Uterus (tissue), 4 donors: ENCODE results near the gene ZNF485. TPM values are rescaled to one million over a fixed set of nuclear protein-coding genes. Genes with fewer than 3 reads are reported as not detected.

ENCODE experiments used
- DNase-seq, 2 donors: peaks; one replicate each; pipeline ENCODE4 v3.0.0-alpha.2; 2019 to 2020
- H3K27ac ChIP-seq, 2 donors: fragments of 200-600 bp; sonication (generic); 1 replicate in 1 of 2; 2 replicates in 1 of 2; pipeline ENCODE4 v1.5.1; 2016 to 2018
- H3K27me3 ChIP-seq, 2 donors: fragments of 200-600 bp; sonication (generic); one replicate each; pipeline ENCODE4 v1.5.1; 2018 to 2019; ENCODE audit warnings: control low read depth in 1 of 2
- H3K36me3 ChIP-seq, 2 donors: fragments of 200-600 bp; sonication (generic); one replicate each; pipeline ENCODE4 v1.5.1; 2019; ENCODE audit warnings: control low read depth in 1 of 2
- H3K4me1 ChIP-seq, 2 donors: fragments of 200-600 bp; sonication (generic); one replicate each; pipeline ENCODE4 v1.5.1; 2018 to 2019; ENCODE audit warnings: control low read depth in 1 of 2
- H3K4me3 ChIP-seq, 2 donors: fragments of 200-600 bp; sonication (generic); 1 replicate in 1 of 2; 2 replicates in 1 of 2; pipeline ENCODE4 v1.5.1; 2018 to 2019; ENCODE audit warnings: mild to moderate bottlenecking in 1 of 2
- H3K9me3 ChIP-seq, 2 donors: fragments of 200-600 bp; sonication (generic); one replicate each; pipeline ENCODE4 v1.5.1; 2019; ENCODE audit warnings: control low read depth in 1 of 2
- POLR2A ChIP-seq, 2 donors: fragments of 450-650 bp; IDR thresholded peaks; one replicate each; pipeline ENCODE4 v1.6.1; 2016; ENCODE audit warnings: antibody characterized with exemption in 2 of 2, mild to moderate bottlenecking in 1 of 2, moderate library complexity in 1 of 2
- intact Hi-C: fragments of 100-400 bp; cut with DNase I; formaldehyde crosslinking; loops from one replicate; pipeline ENCODE4 v1.15.1; 2023; ENCODE audit warnings: low total_unique reads
- total RNA-seq, 4 donors: library from RNA; depleted of rRNA in 3 of 4; stranded (reverse); fragments of >200 nt in 3 of 4; gene quantifications; one replicate each; pipeline versions ENCODE4 v1.1.0 to v1.2.4, GENCODE V29; 2014 to 2023
- TF ChIP-seq, protein P1 (sequence below), 4 experiments: fragments of 200-600 bp in 2 of 4; fragments of 450-650 bp in 2 of 4; sonication (generic) in 2 of 4; IDR thresholded peaks; one replicate each; pipeline ENCODE4 v1.5.1; 2016 to 2019; ENCODE audit warnings: antibody characterized with exemption in 4 of 4, mild to moderate bottlenecking in 2 of 4, moderate library complexity in 1 of 4
- donor health status: DM: yes; HTN: yes; CAD: no.

ZNF485 gene
- total RNA-seq, 4 donors from 2014 or later: 1.3 to 9.5 (median 6.8) TPM; not detected in 1

DNA sequence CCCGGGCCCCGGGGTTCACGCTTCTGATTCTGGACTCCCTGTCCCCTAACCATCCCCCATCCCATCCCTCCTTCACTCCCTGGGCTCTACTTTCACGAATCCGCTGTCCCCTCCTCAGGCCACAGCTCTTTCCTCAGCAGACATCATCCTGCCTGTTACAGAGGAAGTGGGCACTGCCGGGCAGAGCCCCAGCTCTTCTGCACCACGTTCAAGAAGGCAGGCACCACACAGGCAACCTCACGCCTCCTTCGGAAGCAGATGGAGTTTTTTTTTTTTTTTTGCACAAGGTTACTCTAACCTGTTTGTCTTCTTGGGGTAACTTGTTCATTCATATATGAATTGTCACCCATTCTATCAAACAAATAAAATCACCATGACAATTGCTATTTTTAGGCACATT is 60.3 kb downstream of the ZNF485 start:
- intact Hi-C loops: no loop called here
- Histone ChIP-seq H3K36me3 (no peaks in the 10 kb centered on the region), H3K4me1 (no peaks in the 10 kb centered on the region), H3K27me3 (no peaks in the 10 kb centered on the region), H3K27ac (no peak overlapping the region), H3K9me3 (no peaks in the 10 kb centered on the region), H3K4me3 (no peak overlapping the region)
- TF ChIP-seq, protein P1, sequence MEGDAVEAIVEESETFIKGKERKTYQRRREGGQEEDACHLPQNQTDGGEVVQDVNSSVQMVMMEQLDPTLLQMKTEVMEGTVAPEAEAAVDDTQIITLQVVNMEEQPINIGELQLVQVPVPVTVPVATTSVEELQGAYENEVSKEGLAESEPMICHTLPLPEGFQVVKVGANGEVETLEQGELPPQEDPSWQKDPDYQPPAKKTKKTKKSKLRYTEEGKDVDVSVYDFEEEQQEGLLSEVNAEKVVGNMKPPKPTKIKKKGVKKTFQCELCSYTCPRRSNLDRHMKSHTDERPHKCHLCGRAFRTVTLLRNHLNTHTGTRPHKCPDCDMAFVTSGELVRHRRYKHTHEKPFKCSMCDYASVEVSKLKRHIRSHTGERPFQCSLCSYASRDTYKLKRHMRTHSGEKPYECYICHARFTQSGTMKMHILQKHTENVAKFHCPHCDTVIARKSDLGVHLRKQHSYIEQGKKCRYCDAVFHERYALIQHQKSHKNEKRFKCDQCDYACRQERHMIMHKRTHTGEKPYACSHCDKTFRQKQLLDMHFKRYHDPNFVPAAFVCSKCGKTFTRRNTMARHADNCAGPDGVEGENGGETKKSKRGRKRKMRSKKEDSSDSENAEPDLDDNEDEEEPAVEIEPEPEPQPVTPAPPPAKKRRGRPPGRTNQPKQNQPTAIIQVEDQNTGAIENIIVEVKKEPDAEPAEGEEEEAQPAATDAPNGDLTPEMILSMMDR (IDR thresholded peaks at IDR 0.05): no peak
- TF ChIP-seq POLR2A (IDR thresholded peaks at IDR 0.05): no peak
- no peak for DNase-seq

DNA sequence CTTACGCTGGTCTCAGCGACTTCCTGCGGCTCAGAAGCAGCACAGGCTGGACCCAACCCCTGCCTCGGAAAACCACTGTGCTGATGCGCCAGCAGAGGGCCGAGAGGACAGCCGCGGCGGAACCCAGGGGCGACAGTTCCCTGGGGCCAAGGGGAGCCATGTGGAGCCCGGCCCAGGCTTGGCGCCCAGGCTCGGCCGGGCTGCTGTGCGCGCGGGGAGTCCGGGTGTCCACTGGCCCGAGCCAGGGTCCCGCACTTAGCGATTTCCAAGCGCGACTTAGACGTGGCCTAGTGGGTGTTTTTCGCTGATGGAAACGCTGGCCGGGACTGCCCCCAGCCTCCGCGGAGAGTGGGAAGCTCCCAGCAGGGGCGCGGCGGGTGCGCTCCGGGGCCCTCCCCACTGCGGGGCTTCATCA is 61.1 kb downstream of the ZNF485 start:
- H3K27me3 ChIP-seq: no peaks in the 10 kb centered on the region
- H3K4me1 ChIP-seq: no peaks in the 10 kb centered on the region
- H3K9me3 ChIP-seq: no peaks in the 10 kb centered on the region
- DNase-seq: no peak
- no peaks in the 10 kb centered on the region for H3K36me3 ChIP-seq
- H3K4me3 ChIP-seq: peak overlapping the region in 1 of 2 donors; percentile 3
- TF ChIP-seq POLR2A (IDR thresholded peaks at IDR 0.05): no peak
- TF ChIP-seq, protein P1 (IDR thresholded peaks at IDR 0.05): peak in 2 of 4 experiments; percentile 6 to 27
- intact Hi-C loops: no loop called here
- no peak overlapping the region for H3K27ac ChIP-seq

Other genes with a start within 250 kb of the ZNF485 start
- gene FXYD4, start 234.8 kb upstream of the ZNF485 start, total RNA-seq: not detected
- gene HNRNPF, start 197.3 kb upstream of the ZNF485 start, total RNA-seq: 100 to 1,000 TPM in 2 of 4 donors, 10 to 100 TPM in 2; 86.2 to 211 (median 142) TPM
- 10 to 100 TPM; 15.0 to 22.8 (median 17.8) TPM for gene ZNF487, start 169.3 kb upstream of the ZNF485 start, total RNA-seq
- gene ZNF239, start 31.8 kb upstream of the ZNF485 start, total RNA-seq: 10 to 100 TPM in 1 of 4 donors, 1 to 10 TPM in 3; 1.8 to 14.4 (median 8.0) TPM
- 10 to 100 TPM; 51.2 to 83.5 (median 67.0) TPM for gene ZNF32, start 42.4 kb downstream of the ZNF485 start, total RNA-seq